Measurements from ENCODE around the gene PRDM16.

GRCh38 chr1:3116560-3116959 lies 47.6 kb downstream of the PRDM16 start:
- TF ChIP-seq CTCF (IDR thresholded peaks at IDR 0.05; ENCODE audit: low read length): no peak
- no peak for TF ChIP-seq EZH2 (IDR thresholded peaks at IDR 0.05; ENCODE audit: borderline replicate concordance, low read length)

Measured in OCI-LY1 (cell line).